H9 (cell line): ENCODE results near the gene PRLHR. TPM values are rescaled to one million over a fixed set of nuclear protein-coding genes. Genes with fewer than 3 reads are reported as not detected.

Source experiments
- DNase-seq: peaks from one replicate; pipeline ENCODE4 v3.0.0-alpha.2; 2017
- H2AFZ ChIP-seq: one replicate; pipeline ENCODE4 v1.6.1; 2013; ENCODE audit warnings: mild to moderate bottlenecking, low read length, control low read depth, moderate library complexity
- H2AK5ac ChIP-seq: 2 replicates; pipeline ENCODE4 v1.6.1; 2013; ENCODE audit warnings: low read length, control low read depth, mixed read lengths; ENCODE audit not compliant: insufficient read length
- H2BK120ac ChIP-seq: one replicate; pipeline ENCODE4 v1.6.1; 2013; ENCODE audit warnings: low read depth, mild to moderate bottlenecking, low read length, control low read depth, inconsistent platforms; ENCODE audit not compliant: poor library complexity, severe bottlenecking
- H2BK12ac ChIP-seq: 2 replicates; pipeline ENCODE4 v1.6.1; 2013; ENCODE audit warnings: low read length, control low read depth, mixed read lengths, low read depth; ENCODE audit not compliant: insufficient read length
- H2BK15ac ChIP-seq: 2 replicates; pipeline ENCODE4 v1.6.1; 2013; ENCODE audit warnings: low read depth, low read length, control low read depth
- H2BK20ac ChIP-seq: one replicate; pipeline ENCODE4 v1.6.1; 2013; ENCODE audit warnings: low read depth, mild to moderate bottlenecking, low read length, control low read depth, inconsistent platforms; ENCODE audit not compliant: poor library complexity, severe bottlenecking
- H2BK5ac ChIP-seq: 2 replicates; pipeline ENCODE4 v1.6.1; 2013; ENCODE audit warnings: low read length, control low read depth, mixed read lengths; ENCODE audit not compliant: insufficient read length
- H3K14ac ChIP-seq: 2 replicates; pipeline ENCODE4 v1.6.1; 2013; ENCODE audit warnings: low read length, control low read depth; ENCODE audit not compliant: insufficient read depth
- H3K18ac ChIP-seq: 2 replicates; pipeline ENCODE4 v1.6.1; 2013; ENCODE audit warnings: low read depth, mild to moderate bottlenecking, mixed read lengths, low read length, control low read depth; ENCODE audit not compliant: insufficient read length
- H3K23ac ChIP-seq: 2 replicates; pipeline ENCODE4 v1.6.1; 2013; ENCODE audit warnings: low read length, control low read depth, mixed read lengths, low read depth; ENCODE audit not compliant: insufficient read length
- H3K23me2 ChIP-seq: 2 replicates; pipeline ENCODE4 v1.6.1; 2013; ENCODE audit warnings: low read depth, mild to moderate bottlenecking, mixed read lengths, low read length, control low read depth; ENCODE audit not compliant: insufficient read length, poor library complexity, severe bottlenecking
- H3K27ac ChIP-seq: 2 replicates; pipeline ENCODE4 v1.5.1; 2013; ENCODE audit warnings: low read length, control low read depth, mixed read lengths, low read depth; ENCODE audit not compliant: insufficient read length
- H3K27me3 ChIP-seq: 2 replicates; pipeline ENCODE4 v1.6.1; 2013; ENCODE audit warnings: low read length, control low read depth, inconsistent platforms; ENCODE audit not compliant: insufficient read depth
- H3K4ac ChIP-seq: 2 replicates; pipeline ENCODE4 v1.6.1; 2013; ENCODE audit warnings: low read depth, mild to moderate bottlenecking, control low read depth, inconsistent platforms, low read length, moderate library complexity
- H3K4me1 ChIP-seq: 2 replicates; pipeline ENCODE4 v1.6.1; 2013; ENCODE audit warnings: low read length, control low read depth, inconsistent platforms; ENCODE audit not compliant: insufficient read depth
- H3K4me2 ChIP-seq: 2 replicates; pipeline ENCODE4 v1.6.1; 2013; ENCODE audit warnings: low read length, control low read depth, mixed read lengths; ENCODE audit not compliant: insufficient read length, insufficient read depth
- H3K56ac ChIP-seq: 2 replicates; pipeline ENCODE4 v1.6.1; 2013; ENCODE audit warnings: low read depth, mild to moderate bottlenecking, mixed read lengths, low read length, control low read depth; ENCODE audit not compliant: insufficient read length
- H3K79me1 ChIP-seq: 2 replicates; pipeline ENCODE4 v1.6.1; 2013; ENCODE audit warnings: low read depth, mild to moderate bottlenecking, moderate library complexity, low read length, control low read depth, inconsistent platforms; ENCODE audit not compliant: insufficient read depth, poor library complexity, severe bottlenecking
- H3K79me2 ChIP-seq: 2 replicates; pipeline ENCODE4 v1.6.1; 2013; ENCODE audit warnings: low read length, control low read depth, inconsistent platforms; ENCODE audit not compliant: insufficient read depth
- H3K9ac ChIP-seq: 2 replicates; pipeline ENCODE4 v1.6.1; 2013; ENCODE audit warnings: low read length, control low read depth, mixed read lengths; ENCODE audit not compliant: insufficient read length; ENCODE audit errors: extremely low read depth
- H3K9me3 ChIP-seq: one replicate; pipeline ENCODE4 v1.6.1; 2013; ENCODE audit warnings: low read depth, low read length, inconsistent platforms; ENCODE audit not compliant: control insufficient read depth
- H3T11ph ChIP-seq: one replicate; pipeline ENCODE4 v1.6.1; 2013; ENCODE audit warnings: mild to moderate bottlenecking, low read length, control low read depth, inconsistent platforms
- H4K20me1 ChIP-seq: one replicate; pipeline ENCODE4 v1.6.1; 2013; ENCODE audit not compliant: control insufficient read depth, insufficient read length, insufficient read depth
- H4K5ac ChIP-seq: 2 replicates; pipeline ENCODE4 v1.6.1; 2013; ENCODE audit warnings: low read depth, mild to moderate bottlenecking, mixed read lengths, low read length, control low read depth; ENCODE audit not compliant: insufficient read length
- H4K8ac ChIP-seq: replicated peaks from 2 replicates; pipeline ENCODE4 v1.6.1; 2013; ENCODE audit warnings: low read length, control low read depth, mixed read lengths, low read depth; ENCODE audit not compliant: insufficient read length
- H4K91ac ChIP-seq: 2 replicates; pipeline ENCODE4 v1.6.1; 2013; ENCODE audit warnings: low read depth, mild to moderate bottlenecking, moderate library complexity, mixed read lengths, low read length, control low read depth; ENCODE audit not compliant: insufficient read length
- H3K27ac Mint-ChIP-seq, 3 experiments: 2 replicates in 2 of 3; 3 replicates in 1 of 3; pipeline ENCODE4 v1.8.0; 2020 to 2021; ENCODE audit warnings: mixed read lengths in 3 of 3, mild to moderate bottlenecking in 1 of 3, moderate library complexity in 1 of 3
- H3K27me3 Mint-ChIP-seq: 2 replicates; pipeline ENCODE4 v1.8.0; 2021; ENCODE audit warnings: low read depth, mild to moderate bottlenecking, moderate library complexity, mixed read lengths
- H3K36me3 Mint-ChIP-seq, 3 experiments: 2 replicates in 2 of 3; 3 replicates in 1 of 3; pipeline ENCODE4 v1.8.0; 2020 to 2021; ENCODE audit warnings: low read depth in 3 of 3, mixed read lengths in 3 of 3; ENCODE audit not compliant: insufficient read depth in 1 of 3
- H3K4me1 Mint-ChIP-seq, 2 experiments: 2 replicates each; pipeline ENCODE4 v1.8.0; 2020; ENCODE audit warnings: mixed read lengths in 2 of 2
- H3K4me3 Mint-ChIP-seq, 2 experiments: 2 replicates in 1 of 2; 3 replicates in 1 of 2; pipeline ENCODE4 v1.8.0; 2020 to 2021; ENCODE audit warnings: mild to moderate bottlenecking in 2 of 2, mixed read lengths in 2 of 2, moderate library complexity in 1 of 2
- H3K9me3 Mint-ChIP-seq, 2 experiments: 2 replicates in 1 of 2; 3 replicates in 1 of 2; pipeline ENCODE4 v1.8.0; 2020; ENCODE audit warnings: mild to moderate bottlenecking in 2 of 2, mixed read lengths in 2 of 2, moderate library complexity in 1 of 2
- CTCF ChIP-seq: fragments of 200-600 bp; sonication (generic); conservative IDR thresholded peaks from 3 replicates; pipeline ENCODE4 v1.8.0; 2021; ENCODE audit warnings: antibody characterized with exemption, mild to moderate bottlenecking
- total RNA-seq: library from RNA; stranded (reverse); gene quantifications from 2 replicates; pipeline ENCODE4 v1.2.1, GENCODE V29; 2021

Gene PRLHR
- total RNA-seq, 1 experiment from 2014 or later, result not detected

DNA sequence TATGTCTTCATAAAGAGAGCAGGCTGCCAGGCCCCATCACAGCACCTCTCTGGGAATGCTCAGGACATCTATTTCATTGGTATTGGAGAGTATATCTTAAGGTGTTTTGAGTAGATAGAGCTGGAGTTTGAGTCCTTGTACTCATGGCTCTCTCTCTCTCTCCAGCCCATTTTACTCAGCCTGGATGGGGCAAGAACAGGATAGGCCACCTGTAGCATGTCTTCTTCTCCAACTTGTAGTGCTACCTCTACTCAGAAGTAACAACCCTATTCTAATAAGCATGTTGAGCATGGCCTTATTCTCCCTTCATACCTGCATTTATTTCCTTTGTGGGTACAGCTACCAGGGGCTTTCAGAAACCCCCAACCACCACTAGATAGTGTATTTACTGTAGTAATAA, 21.9 kb downstream of the PRLHR start:
- Histone ChIP-seq H4K20me1 (no peaks in the 10 kb centered on the region), H4K91ac (no peak overlapping the region)

More for the DNA sequence above, 21.9 kb downstream of the PRLHR start:
- DNase-seq, result no peak
- H3T11ph ChIP-seq, result no peak overlapping the region
- H2BK20ac ChIP-seq, result no peak overlapping the region
- no peak overlapping the region for H3K14ac ChIP-seq
- H4K8ac ChIP-seq, result no peak overlapping the region
- H4K5ac ChIP-seq, result no peak overlapping the region
- TF ChIP-seq CTCF, result no peak
- no peak overlapping the region for H3K56ac ChIP-seq
- no peak overlapping the region for H3K18ac ChIP-seq
- H3K79me2 ChIP-seq, result no peaks in the 10 kb centered on the region
- no peak overlapping the region for H2AFZ ChIP-seq
- no peaks in the 10 kb centered on the region for H3K23me2 ChIP-seq
- H2AK5ac ChIP-seq, result no peak overlapping the region
- Mint-ChIP-seq H3K9me3 (no peaks in the 10 kb centered on the region), H3K4me1 (peaks cover 0 to 3% of the 10 kb centered on the region in 2 experiments; a peak in 1 of 4 replicates), H3K36me3 (no peaks in the 10 kb centered on the region), H3K27ac (no peak overlapping the region), H3K27me3 (peaks cover 11% of the 10 kb centered on the region), H3K4me3 (no peak overlapping the region)
- H3K4me2 ChIP-seq, result no peak overlapping the region
- no peaks in the 10 kb centered on the region for H3K27me3 ChIP-seq
- no peak overlapping the region for H2BK12ac ChIP-seq
- no peak overlapping the region for H3K9ac ChIP-seq
- no peak overlapping the region for H2BK15ac ChIP-seq
- H3K4ac ChIP-seq, result no peak overlapping the region
- no peak overlapping the region for H2BK120ac ChIP-seq
- no peak overlapping the region for H2BK5ac ChIP-seq
- H3K4me1 ChIP-seq, result no peaks in the 10 kb centered on the region
- no peaks in the 10 kb centered on the region for H3K9me3 ChIP-seq
- no peaks in the 10 kb centered on the region for H3K79me1 ChIP-seq
- no peak overlapping the region for H3K27ac ChIP-seq
- no peak overlapping the region for H3K23ac ChIP-seq
